ENCODE results near the gene TAF8. TPM values are rescaled to one million over a fixed set of nuclear protein-coding genes. Genes with fewer than 3 reads are reported as not detected.

TAF8 gene
- total RNA-seq, 2 experiments from 2014 or later: 46.2 to 50.4 TPM

- ATAC-seq (ENCODE audit: low read depth): no peak
- Mint-ChIP-seq H3K4me3 (no peak overlapping the region), H3K4me1 (peaks cover 19% of the 10 kb centered on the region), H3K36me3 (no peaks in the 10 kb centered on the region), H3K9me3 (no peaks in the 10 kb centered on the region), H3K27me3 (no peaks in the 10 kb centered on the region), H3K27ac (no peak overlapping the region)
- POLR2A ChIA-PET: no interaction called here
- DNase-seq: no peak
Observed at GRCh38 chr6:42101186-42101657, 50.9 kb downstream of the TAF8 start.

GRCh38 chr6:42103216-42103615, 52.9 kb downstream of the TAF8 start:
- H3K36me3 Mint-ChIP-seq: no peaks in the 10 kb centered on the region
- peak overlapping the region; percentile 81 for H3K4me3 Mint-ChIP-seq
- H3K27ac Mint-ChIP-seq: no peak overlapping the region
- DNase-seq (no peak), ATAC-seq (ENCODE audit: low read depth) (no peak)
- H3K9me3 Mint-ChIP-seq: no peaks in the 10 kb centered on the region
- H3K4me1 Mint-ChIP-seq: peaks cover 19% of the 10 kb centered on the region
- POLR2A ChIA-PET: interaction anchor here (0.9 to 2.5 kb wide), 2 partner anchors 11 to 53 kb away, joined by 3 to 16 read pairs; partner anchors contain the start of gene TAF8
- peaks cover under 1% of the 10 kb centered on the region for H3K27me3 Mint-ChIP-seq

GRCh38 chr6:42103753-42104094, 53.4 kb downstream of the TAF8 start:
- peak overlapping the region; percentile 74 for H3K27ac Mint-ChIP-seq
- H3K4me1 Mint-ChIP-seq: peaks cover 19% of the 10 kb centered on the region
- DNase-seq (no peak), ATAC-seq (ENCODE audit: low read depth) (no peak)
- POLR2A ChIA-PET: interaction anchor here (0.8 to 2.5 kb wide), 5 partner anchors 10 to 168 kb away, joined by 3 to 16 read pairs (median 4); partner anchors contain the start of gene TAF8
- H3K4me3 Mint-ChIP-seq: peak overlapping the region; percentile 81
- no peaks in the 10 kb centered on the region for H3K36me3 Mint-ChIP-seq
- H3K27me3 Mint-ChIP-seq: peaks cover 6% of the 10 kb centered on the region
- H3K9me3 Mint-ChIP-seq: no peaks in the 10 kb centered on the region

GRCh38 chr6:42104095-42104803, 53.9 kb downstream of the TAF8 start:
- H3K4me1 Mint-ChIP-seq: peaks cover 19% of the 10 kb centered on the region
- ATAC-seq (ENCODE audit: low read depth) (peak; percentile 91), DNase-seq (peak; percentile 89)
- POLR2A ChIA-PET: interaction anchor here (0.8 to 2.5 kb wide), 9 partner anchors 10 to 318 kb away, joined by 3 to 16 read pairs (median 3); partner anchors contain the start of gene TAF8
- H3K27ac Mint-ChIP-seq: peak overlapping the region; percentile 74
- H3K27me3 Mint-ChIP-seq: peaks cover 8% of the 10 kb centered on the region
- peak overlapping the region; percentile 81 for H3K4me3 Mint-ChIP-seq
- no peaks in the 10 kb centered on the region for H3K36me3 Mint-ChIP-seq
- H3K9me3 Mint-ChIP-seq: no peaks in the 10 kb centered on the region

- POLR2A ChIA-PET: interaction anchor here (0.8 to 2.5 kb wide), 7 partner anchors 11 to 319 kb away, joined by 3 to 16 read pairs (median 3); partner anchors contain the start of gene TAF8
- peak overlapping the region; percentile 81 for H3K4me3 Mint-ChIP-seq
- ATAC-seq (ENCODE audit: low read depth) (no peak), DNase-seq (no peak)
- H3K36me3 Mint-ChIP-seq: no peaks in the 10 kb centered on the region
- H3K4me1 Mint-ChIP-seq: peaks cover 19% of the 10 kb centered on the region
- H3K27me3 Mint-ChIP-seq: peaks cover 8% of the 10 kb centered on the region
- no peaks in the 10 kb centered on the region for H3K9me3 Mint-ChIP-seq
- H3K27ac Mint-ChIP-seq: peak overlapping the region; percentile 38
Observed at GRCh38 chr6:42104804-42105125, 54.4 kb downstream of the TAF8 start.

GRCh38 chr6:42105156-42105648, 54.9 kb downstream of the TAF8 start:
- POLR2A ChIA-PET: interaction anchor here (1.0 to 2.5 kb wide), 4 partner anchors 11 to 319 kb away, joined by 3 to 16 read pairs (median 4); partner anchors contain the start of gene TAF8

GRCh38 chr6:42105709-42106108, 55.4 kb downstream of the TAF8 start:
- peaks cover 13% of the 10 kb centered on the region for H3K27me3 Mint-ChIP-seq
- no peaks in the 10 kb centered on the region for H3K9me3 Mint-ChIP-seq
- H3K27ac Mint-ChIP-seq: no peak overlapping the region
- H3K4me1 Mint-ChIP-seq: peaks cover 11% of the 10 kb centered on the region
- no peaks in the 10 kb centered on the region for H3K36me3 Mint-ChIP-seq
- H3K4me3 Mint-ChIP-seq: no peak overlapping the region
- no peak for ATAC-seq (ENCODE audit: low read depth)
- no peak for DNase-seq
- POLR2A ChIA-PET: no interaction called here

More at GRCh38 chr6:42105156-42105648, 54.9 kb downstream of the TAF8 start:
- DNase-seq (no peak), ATAC-seq (ENCODE audit: low read depth) (no peak)
- Mint-ChIP-seq H3K4me1 (peaks cover 15% of the 10 kb centered on the region), H3K27ac (peak overlapping the region; percentile 38), H3K36me3 (no peaks in the 10 kb centered on the region), H3K9me3 (no peaks in the 10 kb centered on the region), H3K4me3 (peak overlapping the region; percentile 81), H3K27me3 (peaks cover 12% of the 10 kb centered on the region)

GRCh38 chr6:42106112-42107023, 56.0 kb downstream of the TAF8 start:
- POLR2A ChIA-PET: no interaction called here
- Mint-ChIP-seq H3K27me3 (peaks cover 17% of the 10 kb centered on the region), H3K36me3 (no peaks in the 10 kb centered on the region), H3K4me3 (no peak overlapping the region), H3K4me1 (peaks cover 8% of the 10 kb centered on the region), H3K9me3 (no peaks in the 10 kb centered on the region), H3K27ac (no peak overlapping the region)
- DNase-seq: no peak
- no peak for ATAC-seq (ENCODE audit: low read depth)

- POLR2A ChIA-PET: no interaction called here
- peaks cover 22% of the 10 kb centered on the region for H3K27me3 Mint-ChIP-seq
- H3K27ac Mint-ChIP-seq: no peak overlapping the region
- H3K4me1 Mint-ChIP-seq: peaks cover 7% of the 10 kb centered on the region
- H3K9me3 Mint-ChIP-seq: no peaks in the 10 kb centered on the region
- ATAC-seq (ENCODE audit: low read depth) (no peak), DNase-seq (no peak)
- no peaks in the 10 kb centered on the region for H3K36me3 Mint-ChIP-seq
- H3K4me3 Mint-ChIP-seq: no peak overlapping the region
Observed at GRCh38 chr6:42108071-42108470, 57.7 kb downstream of the TAF8 start.

GRCh38 chr6:42110683-42111082, 60.4 kb downstream of the TAF8 start:
- H3K27me3 Mint-ChIP-seq: peaks cover 22% of the 10 kb centered on the region
- no peak for ATAC-seq (ENCODE audit: low read depth)
- H3K9me3 Mint-ChIP-seq: no peaks in the 10 kb centered on the region
- H3K4me1 Mint-ChIP-seq: no peaks in the 10 kb centered on the region
- POLR2A ChIA-PET: no interaction called here
- no peak overlapping the region for H3K4me3 Mint-ChIP-seq
- no peak for DNase-seq
- no peak overlapping the region for H3K27ac Mint-ChIP-seq
- H3K36me3 Mint-ChIP-seq: no peaks in the 10 kb centered on the region

- Mint-ChIP-seq H3K27ac (no peak overlapping the region), H3K4me1 (no peaks in the 10 kb centered on the region), H3K36me3 (no peaks in the 10 kb centered on the region), H3K27me3 (peaks cover 24% of the 10 kb centered on the region), H3K4me3 (no peak overlapping the region), H3K9me3 (no peaks in the 10 kb centered on the region)
- POLR2A ChIA-PET: no interaction called here
- DNase-seq: no peak
- no peak for ATAC-seq (ENCODE audit: low read depth)
Observed at GRCh38 chr6:42112351-42112750, 62.0 kb downstream of the TAF8 start.

- peaks cover 16% of the 10 kb centered on the region for H3K27me3 Mint-ChIP-seq
- no peak overlapping the region for H3K4me3 Mint-ChIP-seq
- H3K36me3 Mint-ChIP-seq: no peaks in the 10 kb centered on the region
- no peak overlapping the region for H3K27ac Mint-ChIP-seq
- ATAC-seq (ENCODE audit: low read depth): no peak
- no peaks in the 10 kb centered on the region for H3K9me3 Mint-ChIP-seq
- no peaks in the 10 kb centered on the region for H3K4me1 Mint-ChIP-seq
- DNase-seq: no peak
- POLR2A ChIA-PET: interaction anchor here (0.6 kb wide), 1 partner anchor 805 kb away, joined by 3 read pairs; no protein-coding TSS in a partner anchor
Observed at GRCh38 chr6:42113936-42114636, 63.8 kb downstream of the TAF8 start.

- Mint-ChIP-seq H3K27me3 (peaks cover 4% of the 10 kb centered on the region), H3K4me3 (no peak overlapping the region), H3K4me1 (no peaks in the 10 kb centered on the region), H3K9me3 (no peaks in the 10 kb centered on the region), H3K27ac (no peak overlapping the region), H3K36me3 (no peaks in the 10 kb centered on the region)
- POLR2A ChIA-PET: no interaction called here
- ATAC-seq (ENCODE audit: low read depth): no peak
- no peak for DNase-seq
Observed at GRCh38 chr6:42117843-42118161, 67.5 kb downstream of the TAF8 start.
